ENCODE data around the gene BDKRB2. TPM values are rescaled to one million over a fixed set of nuclear protein-coding genes. Genes with fewer than 3 reads are reported as not detected.

Gene BDKRB2
- total and polyA plus RNA-seq, 8 donors = 3.8 to 9.6 (median 6.6) TPM

DNA sequence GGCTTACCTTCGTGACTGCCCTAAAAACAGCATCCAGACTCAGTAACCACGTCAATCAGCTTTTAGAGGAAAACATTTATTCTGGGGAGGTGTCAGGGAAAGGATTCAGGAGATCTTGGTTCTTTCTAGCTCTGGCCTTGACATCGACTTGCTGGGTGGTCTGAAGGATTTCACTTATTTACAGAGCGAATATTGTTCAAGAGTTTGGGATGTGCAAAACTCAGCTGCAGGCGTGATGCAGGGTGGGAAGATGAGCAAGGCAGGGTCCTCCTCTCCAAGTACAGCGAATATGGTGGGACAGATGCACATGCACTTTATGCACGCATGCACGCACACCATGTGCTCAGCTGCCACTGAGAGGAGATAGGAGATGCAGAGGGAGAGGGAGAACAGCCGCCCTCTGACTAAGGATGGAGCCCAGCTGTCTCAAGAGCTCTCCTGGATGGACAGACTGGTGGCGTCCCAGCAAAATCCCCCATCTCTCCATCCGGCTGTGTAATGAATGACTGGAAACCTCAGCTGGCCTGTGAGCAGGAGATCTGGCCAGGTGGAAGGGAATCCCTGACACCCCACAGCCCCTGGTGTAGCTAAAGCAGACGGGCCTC is 27.0 kb downstream of the BDKRB2 start:
- intact Hi-C loops (cut with DNase I) = no loop called here
- DNase-seq (no peak), ATAC-seq (no peak), FAIRE-seq (no peak)
- Histone ChIP-seq H3K27me3 (no peaks in the 10 kb centered on the region), H3K9me3 (no peaks in the 10 kb centered on the region), H3K4me3 (no peak overlapping the region), H3K4me1 (no peaks in the 10 kb centered on the region), H3K36me3 (no peaks in the 10 kb centered on the region), H3K27ac (no peak overlapping the region)
- TF ChIP-seq, protein P1, sequence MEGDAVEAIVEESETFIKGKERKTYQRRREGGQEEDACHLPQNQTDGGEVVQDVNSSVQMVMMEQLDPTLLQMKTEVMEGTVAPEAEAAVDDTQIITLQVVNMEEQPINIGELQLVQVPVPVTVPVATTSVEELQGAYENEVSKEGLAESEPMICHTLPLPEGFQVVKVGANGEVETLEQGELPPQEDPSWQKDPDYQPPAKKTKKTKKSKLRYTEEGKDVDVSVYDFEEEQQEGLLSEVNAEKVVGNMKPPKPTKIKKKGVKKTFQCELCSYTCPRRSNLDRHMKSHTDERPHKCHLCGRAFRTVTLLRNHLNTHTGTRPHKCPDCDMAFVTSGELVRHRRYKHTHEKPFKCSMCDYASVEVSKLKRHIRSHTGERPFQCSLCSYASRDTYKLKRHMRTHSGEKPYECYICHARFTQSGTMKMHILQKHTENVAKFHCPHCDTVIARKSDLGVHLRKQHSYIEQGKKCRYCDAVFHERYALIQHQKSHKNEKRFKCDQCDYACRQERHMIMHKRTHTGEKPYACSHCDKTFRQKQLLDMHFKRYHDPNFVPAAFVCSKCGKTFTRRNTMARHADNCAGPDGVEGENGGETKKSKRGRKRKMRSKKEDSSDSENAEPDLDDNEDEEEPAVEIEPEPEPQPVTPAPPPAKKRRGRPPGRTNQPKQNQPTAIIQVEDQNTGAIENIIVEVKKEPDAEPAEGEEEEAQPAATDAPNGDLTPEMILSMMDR (IDR thresholded peaks at IDR 0.05) = no peak
- WGBS, 2 donors = 75 to 90% methylated on average over 12 of the region's 12 CpGs

DNA sequence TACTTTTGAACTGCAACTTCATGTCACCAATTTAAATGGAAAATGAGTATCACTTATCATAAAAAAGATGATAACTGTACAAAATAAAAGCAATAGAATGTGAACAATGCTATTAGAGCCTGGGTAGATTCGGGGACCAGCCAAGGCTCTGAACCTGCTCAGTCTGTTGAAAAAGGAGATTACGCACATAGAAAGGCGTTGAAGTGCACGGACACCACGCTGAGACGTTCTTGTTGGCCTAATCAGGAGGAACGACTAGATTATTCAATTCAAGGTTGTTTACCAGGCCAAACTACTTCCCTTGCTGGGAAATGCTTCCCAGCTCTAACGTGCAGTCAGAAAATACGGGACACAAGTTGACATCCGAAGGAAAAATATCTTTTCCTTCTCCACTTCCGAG is 27.9 kb downstream of the BDKRB2 start:
- FAIRE-seq (no peak), ATAC-seq (no peak), DNase-seq (no peak)
- intact Hi-C loops (cut with DNase I) = no loop called here
- TF ChIP-seq, protein P1 (IDR thresholded peaks at IDR 0.05) = no peak
- H3K27me3 ChIP-seq = no peaks in the 10 kb centered on the region
- no peaks in the 10 kb centered on the region for H3K4me1 ChIP-seq
- no peak overlapping the region for H3K27ac ChIP-seq
- no peaks in the 10 kb centered on the region for H3K36me3 ChIP-seq
- WGBS, 2 donors = 69 to 76% methylated on average over 11 of the region's 11 CpGs
- H3K4me3 ChIP-seq = no peak overlapping the region
- no peaks in the 10 kb centered on the region for H3K9me3 ChIP-seq

DNA sequence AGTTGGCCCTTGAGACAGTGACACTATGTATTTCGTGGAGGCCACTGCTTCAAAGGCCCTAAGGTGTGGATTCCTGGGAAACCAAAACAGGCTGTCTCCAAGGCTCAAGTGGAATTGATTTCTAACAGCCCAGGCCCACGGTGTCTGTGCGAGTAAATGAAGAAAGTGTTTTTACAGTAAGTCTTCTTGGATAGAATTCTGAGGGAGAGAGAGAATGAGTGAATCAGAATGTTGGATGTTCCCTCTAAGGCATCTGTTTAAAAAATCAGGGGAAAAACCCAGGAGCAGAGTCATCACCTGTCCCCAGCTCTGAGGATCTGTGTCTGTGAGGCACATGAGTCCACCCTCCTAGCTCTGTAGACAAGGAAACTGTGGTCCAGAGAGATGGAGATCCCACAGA is 29.0 kb downstream of the BDKRB2 start:
- FAIRE-seq = no peak
- Histone ChIP-seq H3K36me3 (no peaks in the 10 kb centered on the region), H3K27ac (no peak overlapping the region), H3K4me3 (no peak overlapping the region), H3K27me3 (no peaks in the 10 kb centered on the region), H3K9me3 (no peaks in the 10 kb centered on the region), H3K4me1 (no peaks in the 10 kb centered on the region)
- no peak for DNase-seq
- 65 to 82% methylated on average over 3 of the region's 3 CpGs for WGBS, 2 donors
- intact Hi-C loops (cut with DNase I) = no loop called here
- TF ChIP-seq, protein P1 (IDR thresholded peaks at IDR 0.05) = no peak
- ATAC-seq = peak in 1 of 4 donors; percentile 30

DNA sequence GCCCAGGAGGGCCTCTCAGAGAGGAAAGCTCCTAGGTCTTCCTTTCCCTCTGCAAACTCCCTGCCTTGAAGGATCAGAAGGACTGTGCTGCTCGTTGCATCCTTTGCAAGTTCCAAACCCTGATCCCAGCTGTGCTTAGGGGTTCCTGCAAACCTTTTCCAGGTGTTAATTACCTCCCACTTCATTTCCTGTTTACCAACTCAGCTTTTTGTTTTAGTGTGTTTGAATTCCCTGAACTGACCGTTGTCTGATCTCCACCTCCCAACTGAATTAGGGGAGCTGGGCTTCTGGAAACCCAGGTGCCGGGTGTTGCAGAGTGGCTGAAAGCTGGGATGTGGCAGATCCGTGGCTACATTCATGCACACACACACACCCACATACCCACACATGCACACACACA is 30.8 kb downstream of the BDKRB2 start:
- Histone ChIP-seq H3K36me3 (peaks cover 0 to 3% (median 0%) of the 10 kb centered on the region in 3 donors), H3K4me1 (no peaks in the 10 kb centered on the region), H3K4me3 (no peak overlapping the region), H3K27ac (no peak overlapping the region), H3K27me3 (no peaks in the 10 kb centered on the region), H3K9me3 (no peaks in the 10 kb centered on the region)
- no peak for ATAC-seq
- intact Hi-C loops (cut with DNase I) = no loop called here
- DNase-seq = no peak
- 68 to 77% methylated on average over 4 of the region's 4 CpGs for WGBS, 2 donors
- no peak for FAIRE-seq
- TF ChIP-seq, protein P1 (IDR thresholded peaks at IDR 0.05) = no peak

DNA sequence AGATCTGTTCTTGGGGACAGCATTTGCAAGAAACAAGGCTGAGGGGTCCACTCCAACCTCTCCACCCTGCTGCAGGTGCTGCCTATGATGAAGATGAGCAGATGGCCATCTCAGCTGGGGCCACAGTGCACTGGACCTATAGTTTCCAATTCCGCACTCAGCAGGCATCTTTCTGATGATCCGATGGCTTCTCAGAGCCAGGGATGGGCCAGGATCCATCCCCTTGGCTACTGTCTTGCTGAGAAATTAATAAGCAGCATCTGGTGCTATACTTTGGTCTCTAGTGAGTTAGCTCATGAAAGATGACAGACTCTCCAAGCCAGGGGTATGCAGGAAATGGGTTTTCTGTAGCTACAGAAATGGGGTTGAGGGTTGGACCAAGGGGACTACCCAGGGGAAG is 33.0 kb downstream of the BDKRB2 start:
- TF ChIP-seq, protein P1 (IDR thresholded peaks at IDR 0.05) = no peak
- no peaks in the 10 kb centered on the region for H3K27me3 ChIP-seq
- DNase-seq (no peak), ATAC-seq (no peak), FAIRE-seq (no peak)
- H3K4me3 ChIP-seq = no peak overlapping the region
- no peaks in the 10 kb centered on the region for H3K9me3 ChIP-seq
- H3K27ac ChIP-seq = no peak overlapping the region
- intact Hi-C loops (cut with DNase I) = no loop called here
- H3K4me1 ChIP-seq = no peaks in the 10 kb centered on the region
- H3K36me3 ChIP-seq = peaks cover 0 to 15% (median 2%) of the 10 kb centered on the region in 3 donors
- 88 to 92% methylated on average over 2 of the region's 2 CpGs for WGBS, 2 donors

Data from pancreas (tissue), 10 donors.